ENCODE data around the gene ZNF177. TPM values are rescaled to one million over a fixed set of nuclear protein-coding genes. Genes with fewer than 3 reads are reported as not detected.

ZNF177 gene
- total and polyA plus RNA-seq, 9 donors, result 3.0 to 7.8 (median 5.7) TPM

DNA sequence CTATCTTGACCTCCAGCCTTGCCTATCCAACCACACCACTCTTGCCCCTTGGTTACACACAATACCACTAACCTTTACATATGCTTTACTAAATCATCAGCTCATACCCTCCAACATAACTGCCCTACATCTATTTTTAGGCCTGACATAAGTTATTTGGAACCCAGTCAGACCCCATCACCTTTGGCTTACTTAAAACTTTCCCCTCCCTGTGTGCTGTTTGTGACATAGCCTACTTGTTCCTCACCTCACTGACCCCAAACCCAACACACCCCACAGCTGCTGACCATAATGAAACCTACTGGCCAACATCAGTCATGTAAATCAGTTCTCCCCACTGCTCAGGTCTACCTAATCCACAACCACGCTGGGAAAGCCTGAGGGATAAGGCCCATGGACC lies 67.6 kb downstream of the ZNF177 start:
- 92 to 96% (median 94%) methylated on average over 1 of the region's 1 CpG for WGBS, 3 donors
- peaks cover 2% of the 10 kb centered on the region for H3K4me1 ChIP-seq (ENCODE audit: insufficient read depth)
- no peaks in the 10 kb centered on the region for H3K27me3 ChIP-seq
- H3K4me3 ChIP-seq, result no peak overlapping the region
- no peak overlapping the region for H3K27ac ChIP-seq
- H3K9me3 ChIP-seq, result peaks cover 0 to 4% of the 10 kb centered on the region in 2 donors
- no peaks in the 10 kb centered on the region for H3K36me3 ChIP-seq
- DNase-seq, result no peak
- TF ChIP-seq EP300 (IDR thresholded peaks at IDR 0.05) (no peak), POLR2A (IDR thresholded peaks at IDR 0.05) (no peak)
- TF ChIP-seq, protein P1, sequence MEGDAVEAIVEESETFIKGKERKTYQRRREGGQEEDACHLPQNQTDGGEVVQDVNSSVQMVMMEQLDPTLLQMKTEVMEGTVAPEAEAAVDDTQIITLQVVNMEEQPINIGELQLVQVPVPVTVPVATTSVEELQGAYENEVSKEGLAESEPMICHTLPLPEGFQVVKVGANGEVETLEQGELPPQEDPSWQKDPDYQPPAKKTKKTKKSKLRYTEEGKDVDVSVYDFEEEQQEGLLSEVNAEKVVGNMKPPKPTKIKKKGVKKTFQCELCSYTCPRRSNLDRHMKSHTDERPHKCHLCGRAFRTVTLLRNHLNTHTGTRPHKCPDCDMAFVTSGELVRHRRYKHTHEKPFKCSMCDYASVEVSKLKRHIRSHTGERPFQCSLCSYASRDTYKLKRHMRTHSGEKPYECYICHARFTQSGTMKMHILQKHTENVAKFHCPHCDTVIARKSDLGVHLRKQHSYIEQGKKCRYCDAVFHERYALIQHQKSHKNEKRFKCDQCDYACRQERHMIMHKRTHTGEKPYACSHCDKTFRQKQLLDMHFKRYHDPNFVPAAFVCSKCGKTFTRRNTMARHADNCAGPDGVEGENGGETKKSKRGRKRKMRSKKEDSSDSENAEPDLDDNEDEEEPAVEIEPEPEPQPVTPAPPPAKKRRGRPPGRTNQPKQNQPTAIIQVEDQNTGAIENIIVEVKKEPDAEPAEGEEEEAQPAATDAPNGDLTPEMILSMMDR (IDR thresholded peaks at IDR 0.05), result no peak
- intact Hi-C loops (cut with DNase I), result no loop called here

GRCh38 chr19:9431475-9431874 lies 68.7 kb downstream of the ZNF177 start:
- Histone ChIP-seq H3K27me3 (no peaks in the 10 kb centered on the region), H3K9me3 (peaks cover 0 to 3% of the 10 kb centered on the region in 2 donors), H3K27ac (no peak overlapping the region), H3K36me3 (no peaks in the 10 kb centered on the region), H3K4me3 (no peak overlapping the region), H3K4me1 (ENCODE audit: insufficient read depth) (peaks cover 4% of the 10 kb centered on the region)
- DNase-seq, result no peak
- intact Hi-C loops (cut with DNase I), result no loop called here
- WGBS, 3 donors, result 87 to 89% (median 87%) methylated on average over 7 of the region's 7 CpGs
- TF ChIP-seq EP300 (IDR thresholded peaks at IDR 0.05), result no peak
- TF ChIP-seq, protein P1 (IDR thresholded peaks at IDR 0.05), result no peak
- no peak for TF ChIP-seq POLR2A (IDR thresholded peaks at IDR 0.05)

Other genes starting within 250 kb of the ZNF177 start
- gene OR7G1, start 247.2 kb upstream of the ZNF177 start, total RNA-seq, result not detected
- not detected for gene OR7G1, start 247.2 kb upstream of the ZNF177 start, polyA plus RNA-seq
- not detected for gene OR7G3, start 236.1 kb upstream of the ZNF177 start, total RNA-seq
- gene OR7G3, start 236.1 kb upstream of the ZNF177 start, polyA plus RNA-seq, result not detected
- 10 to 100 TPM; 10.8 to 33.3 (median 27.1) TPM for gene ZNF317, start 222.6 kb upstream of the ZNF177 start, total RNA-seq
- 10 to 100 TPM; 13.9 to 37.1 TPM for gene ZNF317, start 222.6 kb upstream of the ZNF177 start, polyA plus RNA-seq
- not detected for gene OR7D2, start 184.0 kb upstream of the ZNF177 start, total RNA-seq
- gene OR7D2, start 184.0 kb upstream of the ZNF177 start, polyA plus RNA-seq, result not detected
- not detected for gene OR7D4, start 143.4 kb upstream of the ZNF177 start, total RNA-seq
- gene OR7D4, start 143.4 kb upstream of the ZNF177 start, polyA plus RNA-seq, result not detected
- not detected for gene OR7E24, start 112.1 kb upstream of the ZNF177 start, total RNA-seq
- not detected for gene OR7E24, start 112.1 kb upstream of the ZNF177 start, polyA plus RNA-seq
- 10 to 100 TPM in 6 of 7 donors, 1 to 10 TPM in 1; 9.2 to 31.2 (median 14.2) TPM for gene ZNF699, start 53.2 kb upstream of the ZNF177 start, total RNA-seq
- 1 to 10 TPM; 3.6 to 6.1 TPM for gene ZNF699, start 53.2 kb upstream of the ZNF177 start, polyA plus RNA-seq
- gene ZNF559, start 38.8 kb upstream of the ZNF177 start, total RNA-seq, result 10 to 100 TPM; 22.7 to 45.3 (median 28.1) TPM
- 10 to 100 TPM; 24.5 to 25.0 TPM for gene ZNF559, start 38.8 kb upstream of the ZNF177 start, polyA plus RNA-seq
- gene ZNF266, start 72.6 kb downstream of the ZNF177 start, total RNA-seq, result 10 to 100 TPM; 15.5 to 24.3 (median 22.9) TPM
- 10 to 100 TPM; 23.0 to 27.6 TPM for gene ZNF266, start 72.6 kb downstream of the ZNF177 start, polyA plus RNA-seq
- gene ZNF560, start 135.6 kb downstream of the ZNF177 start, total RNA-seq, result under 1 TPM in 4 of 7 donors, not detected in 3; 0.10 to 0.38 (median 0.24) TPM
- gene ZNF560, start 135.6 kb downstream of the ZNF177 start, polyA plus RNA-seq, result under 1 TPM; 0.07 to 0.32 TPM
- gene ZNF426, start 175.6 kb downstream of the ZNF177 start, total RNA-seq, result 10 to 100 TPM; 12.9 to 35.1 (median 29.3) TPM
- 10 to 100 TPM in 1 of 2 donors, 1 to 10 TPM in 1; 7.7 to 16.9 TPM for gene ZNF426, start 175.6 kb downstream of the ZNF177 start, polyA plus RNA-seq
- gene ZNF121, start 221.5 kb downstream of the ZNF177 start, total RNA-seq, result 10 to 100 TPM; 19.6 to 49.0 (median 33.2) TPM
- 1 to 10 TPM; 4.2 to 5.8 TPM for gene ZNF121, start 221.5 kb downstream of the ZNF177 start, polyA plus RNA-seq